Cardiac septum (tissue), 1 donor: ENCODE data around the gene ORAI2. TPM values are rescaled to one million over a fixed set of nuclear protein-coding genes. Genes with fewer than 3 reads are reported as not detected.
"Not testable (repeated sequence)": the region's sequence is repeated elsewhere in the genome, so short reads cannot be mapped to it uniquely, and the experiment has no call there.

Experiments
- DNase-seq: peaks from one replicate; pipeline ENCODE4 v3.0.0-alpha.2; 2020; ENCODE audit warnings: low spot score
- intact Hi-C: fragments of 100-400 bp; cut with DNase I; formaldehyde crosslinking; loops from one replicate; pipeline ENCODE4 v1.14.0; 2022
- long read RNA-seq: library from polyadenylated mRNA; unstranded; transcript quantifications from one replicate; pipeline ENCODE4 v2.0.0, GENCODE V29; 2021
- total RNA-seq: library from RNA; stranded (reverse); fragmentation: NEBNext Ultra II Directional; extraction: Animal tissue kit (Norgen Biotek cat#: 25700); gene quantifications from one replicate; pipeline ENCODE4 v1.2.1, GENCODE V29; 2021
- donor health status: DM: no; HTN: no; CAD: no.

Gene ORAI2
- 6.8 TPM for total RNA-seq
- long read RNA-seq, full-length matches to known transcripts = 10 of 19 reads
- long read RNA-seq, partial matches to known transcripts = 0 of 19 reads
- long read RNA-seq, other reads (novel, unspliced or antisense) = 9 of 19 reads

DNA sequence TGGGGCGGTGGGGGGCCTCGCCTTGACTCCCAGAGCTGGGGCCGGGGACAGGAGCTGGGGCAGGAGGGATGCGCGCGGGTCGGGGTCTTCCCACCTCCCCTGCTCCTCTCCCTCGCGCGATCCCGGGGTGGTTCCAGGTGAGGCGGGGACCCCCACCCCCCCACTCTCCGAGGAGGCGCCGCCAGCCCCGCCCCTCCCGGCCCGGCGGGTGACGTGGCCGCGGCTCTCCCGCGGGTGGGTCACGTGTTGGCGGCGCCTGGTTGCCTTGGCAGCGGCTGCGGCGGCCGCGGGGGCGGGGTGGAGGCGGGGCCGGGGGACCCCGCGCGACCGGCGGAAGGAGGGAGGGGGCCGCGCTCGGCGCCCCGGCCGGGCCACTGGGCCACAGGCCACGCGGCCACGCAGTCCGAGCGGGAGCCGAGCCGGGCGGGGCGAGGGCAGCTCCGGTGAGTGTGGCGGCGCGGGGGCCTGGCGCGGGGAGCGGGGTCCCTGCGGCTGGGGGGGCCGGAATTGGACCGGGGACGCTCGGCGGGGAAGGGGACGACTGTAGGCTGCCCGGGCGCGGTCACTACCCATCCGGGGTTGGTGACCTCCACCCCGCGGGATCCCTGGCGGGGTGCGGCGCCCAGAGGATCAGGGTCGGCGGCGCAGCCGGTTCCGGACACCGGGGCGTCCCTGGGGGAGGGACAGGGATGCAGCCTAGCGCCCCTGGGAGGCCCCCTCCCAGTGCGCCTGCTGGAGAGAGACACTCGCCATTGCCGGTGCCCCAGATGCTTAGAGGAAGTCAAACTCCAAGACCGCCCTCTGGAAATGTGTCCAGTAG lies at the start of gene ORAI2:
Gene ORAI2, plus strand, starts transcription at position 357 of the 820 bp plus-strand sequence. CDS start 5,382 bp downstream, outside the sequence.
- peak; percentile 95 for DNase-seq
- intact Hi-C loops = no loop called here

DNA sequence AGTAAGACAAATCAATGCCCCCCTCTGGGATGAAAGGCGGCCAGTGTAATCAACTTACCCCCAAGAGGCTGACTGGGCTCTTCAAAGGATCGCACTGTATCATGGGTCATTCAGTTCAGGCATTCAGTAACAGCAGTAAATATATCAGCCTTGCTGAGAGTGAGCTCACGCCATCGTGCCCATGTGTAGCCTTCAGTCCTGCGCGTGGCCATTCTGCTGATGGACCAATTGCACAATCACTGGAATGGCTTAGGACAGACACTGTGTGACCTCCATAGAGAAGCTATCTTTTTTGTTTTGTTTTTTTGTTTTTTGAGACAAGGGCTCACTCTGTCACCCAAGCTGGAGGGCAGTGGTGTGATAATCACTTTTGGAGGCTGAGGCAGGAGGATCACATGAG lies 46.3 kb upstream of the ORAI2 start:
- intact Hi-C loops = no loop called here
- DNase-seq = no peak

- no peak for DNase-seq
- intact Hi-C loops = loop anchor here (1.0 to 10.0 kb wide), 3 partner anchors 105 to 845 kb away; no protein-coding TSS in a partner anchor
These were observed 43.6 kb upstream of the ORAI2 start for GRCh38 chr7:102389810-102390209.

GRCh38 chr7:102390697-102391484 lies 42.5 kb upstream of the ORAI2 start:
- intact Hi-C loops = loop anchor here (1.0 to 10.0 kb wide), 3 partner anchors 106 to 846 kb away; no protein-coding TSS in a partner anchor
- peak; percentile 90 for DNase-seq

- intact Hi-C loops = loop anchor here (10.0 kb wide), 1 partner anchor 848 kb away; no protein-coding TSS in a partner anchor
- no peak for DNase-seq
These were observed 41.0 kb upstream of the ORAI2 start for GRCh38 chr7:102392330-102392729.

DNA sequence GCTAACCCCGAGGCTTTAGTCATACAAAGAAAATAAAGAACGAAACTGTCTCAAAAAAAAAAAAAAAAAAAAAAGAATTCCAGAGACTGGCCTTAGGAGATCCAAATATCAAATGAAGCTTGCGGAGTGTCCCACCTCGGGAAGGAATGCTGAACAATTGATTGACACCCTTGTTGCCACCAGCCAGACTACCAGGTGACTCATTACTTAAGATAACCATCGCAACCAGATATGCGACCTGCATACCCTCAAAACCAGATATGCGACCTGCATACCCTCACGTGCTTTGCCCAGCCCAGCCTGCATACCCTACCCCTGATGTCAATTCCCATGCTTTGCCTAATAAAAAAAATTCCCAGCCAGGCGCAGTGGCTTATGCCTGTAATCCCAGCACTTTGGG lies 39.9 kb upstream of the ORAI2 start:
- DNase-seq = no peak
- intact Hi-C loops = loop anchor here (10.0 kb wide), 1 partner anchor 849 kb away; no protein-coding TSS in a partner anchor

DNA sequence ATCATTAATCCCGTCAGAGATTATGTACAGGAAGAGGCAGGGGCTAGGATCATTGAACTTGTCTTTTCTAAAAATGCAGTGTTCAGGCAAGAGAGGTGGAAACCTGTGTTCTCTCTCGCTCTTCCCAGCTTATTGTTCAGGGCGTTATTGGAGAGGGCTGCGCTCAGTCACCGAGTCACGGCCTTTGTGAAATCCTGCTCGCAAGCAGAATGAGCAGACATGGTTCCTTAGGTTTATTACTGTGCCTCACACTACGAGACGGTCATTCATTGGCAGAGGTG lies 37.8 kb upstream of the ORAI2 start:
- intact Hi-C loops = loop anchor here (10.0 kb wide), 1 partner anchor 851 kb away; no protein-coding TSS in a partner anchor
- DNase-seq = no peak

DNA sequence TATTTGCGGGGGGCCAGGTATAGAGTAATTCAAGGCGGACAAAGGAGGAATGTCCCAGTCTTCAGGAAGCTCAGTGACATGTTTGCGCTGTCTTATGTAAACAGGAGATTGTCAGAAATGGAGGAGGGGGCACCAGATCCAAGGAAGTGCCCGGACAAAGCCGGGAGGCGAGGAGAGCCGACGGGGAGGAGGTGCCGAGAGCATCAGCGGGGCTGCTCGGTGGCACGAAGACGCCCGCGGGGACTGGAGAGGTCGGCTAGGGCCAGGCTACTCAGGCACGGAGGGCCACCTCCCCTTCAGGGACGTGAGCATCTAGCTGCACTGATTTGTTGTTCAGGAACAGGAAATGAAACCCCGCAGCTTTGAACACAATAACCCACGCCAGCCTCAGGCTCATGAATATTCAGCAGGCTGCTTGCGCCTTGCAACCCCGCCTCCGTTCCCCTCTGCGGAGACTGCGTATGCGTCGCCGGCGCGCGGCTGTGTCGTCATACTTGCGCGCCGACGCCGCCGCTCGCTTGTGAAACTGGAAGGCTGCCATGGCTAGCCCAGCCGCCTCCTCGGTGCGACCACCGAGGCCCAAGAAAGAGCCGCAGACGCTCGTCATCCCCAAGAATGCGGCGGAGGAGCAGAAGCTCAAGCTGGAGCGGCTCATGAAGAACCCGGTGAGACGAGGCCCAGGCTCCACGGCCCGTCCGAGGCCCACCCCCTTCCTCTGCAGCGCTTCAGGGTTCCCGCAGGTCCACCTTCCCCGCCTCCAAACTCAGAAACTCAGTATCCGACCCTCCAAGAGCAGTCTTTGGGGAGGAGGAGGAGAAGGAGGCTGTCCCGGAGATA lies 37.3 kb upstream of the ORAI2 start, which contains the start of gene PRKRIP1:
Gene PRKRIP1, plus strand, starts transcription at position 491 of the 837 bp plus-strand sequence. Its CDS starts 49 bp downstream, at position 540.
- intact Hi-C loops = loop anchor here (10.0 kb wide), 1 partner anchor 851 kb away; no protein-coding TSS in a partner anchor
- DNase-seq = peak; percentile 89

- no peak for DNase-seq
- intact Hi-C loops = loop anchor here (10.0 kb wide), 1 partner anchor 852 kb away; no protein-coding TSS in a partner anchor
These were observed 36.7 kb upstream of the ORAI2 start for GRCh38 chr7:102396710-102397019.

DNA sequence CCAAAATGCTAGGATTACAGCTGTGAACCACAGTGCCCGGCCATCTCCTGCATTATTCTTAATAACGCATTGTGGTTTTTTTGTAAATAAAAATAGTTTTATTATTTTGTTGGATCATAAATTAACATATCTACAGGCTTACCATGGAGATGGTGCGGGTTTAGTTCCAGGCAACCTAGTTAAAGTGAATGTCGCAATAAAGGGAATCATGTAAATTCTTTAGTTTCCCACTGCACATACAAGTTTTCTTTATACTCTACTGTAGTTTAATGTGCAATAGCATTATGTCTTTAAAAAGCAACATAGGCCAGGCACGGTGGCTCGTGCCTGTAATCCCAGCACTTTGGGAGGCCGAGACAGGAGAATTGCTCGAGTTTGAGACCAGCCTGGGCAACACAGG lies 34.8 kb upstream of the ORAI2 start:
- DNase-seq = no peak
- intact Hi-C loops = loop anchor here (10.0 kb wide), 1 partner anchor 854 kb away; no protein-coding TSS in a partner anchor

DNA sequence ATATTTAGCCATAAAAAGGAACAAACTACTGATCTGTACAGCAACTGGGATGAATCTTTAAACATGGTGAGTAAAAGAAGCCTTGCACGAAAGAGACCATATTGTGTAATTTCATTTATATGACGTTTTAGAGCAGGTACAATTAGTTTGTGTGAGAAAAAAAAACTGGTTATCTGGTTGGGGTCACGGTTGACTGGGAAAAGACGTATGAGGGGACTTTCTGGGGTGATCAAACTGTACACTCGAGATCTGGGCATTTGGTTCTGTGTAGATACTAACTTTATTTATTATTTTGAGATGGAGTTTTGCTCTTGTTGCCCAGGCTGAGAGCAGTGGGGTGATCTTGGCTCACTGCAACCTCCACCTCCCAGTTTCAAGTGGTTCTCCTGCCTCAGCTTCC lies 33.0 kb upstream of the ORAI2 start:
- DNase-seq = no peak
- intact Hi-C loops = no loop called here

DNA sequence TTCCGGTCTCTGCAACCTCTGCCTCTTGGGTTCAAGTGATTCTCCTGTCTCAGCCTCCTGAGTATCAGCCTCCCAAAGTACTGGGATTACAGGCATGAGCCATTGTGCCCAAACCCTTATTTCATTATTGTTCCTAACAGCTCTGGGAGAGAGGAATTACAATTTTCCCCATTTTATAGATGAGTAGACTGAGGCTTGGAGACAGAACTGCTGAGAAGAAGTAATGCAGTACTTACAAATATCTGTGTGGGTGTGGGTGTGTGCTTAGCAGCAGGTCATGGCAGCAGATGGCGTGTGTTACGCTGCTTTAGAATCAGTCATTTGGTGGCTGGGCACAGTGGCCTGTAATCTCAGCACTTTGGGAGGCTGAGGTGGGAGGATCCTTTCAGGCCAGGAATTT lies 29.8 kb upstream of the ORAI2 start:
- intact Hi-C loops = no loop called here
- no peak for DNase-seq

DNA sequence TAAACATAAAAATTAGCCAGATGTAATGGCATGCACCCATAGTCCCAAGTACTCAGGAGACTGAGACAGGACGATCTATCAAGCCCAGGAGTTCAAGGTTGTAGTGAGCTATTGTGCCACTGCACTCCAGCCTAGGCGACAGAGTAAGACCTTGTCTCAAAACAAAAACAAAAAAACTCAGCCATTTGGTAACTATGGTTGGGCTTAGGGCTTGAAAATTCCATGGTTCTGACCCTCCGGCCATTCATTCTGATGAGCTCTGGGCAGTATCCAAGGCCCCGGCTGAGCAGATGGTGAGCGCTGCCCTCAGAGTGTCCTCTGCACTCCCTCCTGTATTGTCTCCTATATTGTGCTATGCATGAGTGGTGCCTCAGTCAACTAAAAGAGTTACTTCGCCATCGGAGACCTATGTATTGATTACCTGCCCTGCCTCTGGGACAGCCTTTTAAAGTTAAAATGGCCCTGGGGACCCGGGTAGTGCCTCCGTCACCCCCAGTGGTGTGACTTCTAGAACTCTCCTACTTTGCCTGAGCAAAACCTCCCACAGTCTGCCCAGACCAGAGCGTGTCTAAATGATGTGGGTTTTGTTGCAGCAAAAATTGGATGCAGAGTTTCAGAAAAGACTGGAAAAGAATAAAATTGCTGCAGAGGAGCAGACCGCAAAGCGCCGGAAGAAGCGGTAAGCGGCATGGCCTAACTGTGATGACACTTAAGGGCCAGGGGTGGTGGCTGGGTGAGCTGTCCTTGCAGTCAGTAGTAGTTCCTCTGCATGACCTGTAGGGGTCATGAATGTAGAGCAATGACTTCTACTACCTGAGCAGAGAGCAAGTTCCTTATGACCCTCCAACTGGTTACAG lies 29.1 kb upstream of the ORAI2 start:
- DNase-seq = peak; percentile 77
- intact Hi-C loops = no loop called here

- intact Hi-C loops, DNase-seq: not testable (repeated sequence)
These were observed 28.6 kb upstream of the ORAI2 start for GRCh38 chr7:102404862-102405188.

GRCh38 chr7:102407910-102408309 lies 25.5 kb upstream of the ORAI2 start:
- intact Hi-C loops = no loop called here
- no peak for DNase-seq

GRCh38 chr7:102408530-102408929 lies 24.8 kb upstream of the ORAI2 start:
- DNase-seq, intact Hi-C loops: not testable (repeated sequence)

DNA sequence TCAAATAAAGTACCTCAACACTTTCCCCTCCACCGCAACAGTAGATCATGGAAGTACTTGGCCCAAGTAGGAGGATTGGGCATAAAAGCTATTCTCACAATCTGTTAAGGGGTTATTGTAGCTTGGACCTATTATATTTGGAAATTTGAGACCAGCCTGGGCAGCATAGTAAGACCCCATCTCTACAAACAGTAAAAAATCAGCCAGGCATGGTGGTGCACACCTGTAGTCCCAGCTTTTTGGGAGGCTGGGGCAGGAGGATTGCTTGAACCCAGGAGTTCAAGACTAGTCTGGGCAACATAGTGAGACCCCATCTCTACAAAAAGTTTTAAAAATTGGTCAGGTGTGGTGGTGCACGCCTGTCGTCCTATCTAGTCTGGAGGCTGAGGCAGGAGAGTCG lies 24.0 kb upstream of the ORAI2 start:
- DNase-seq = no peak
- intact Hi-C loops = no loop called here

GRCh38 chr7:102410123-102410522 lies 23.3 kb upstream of the ORAI2 start:
- DNase-seq = no peak
- intact Hi-C loops = loop anchor here (5.0 kb wide), 1 partner anchor 57 kb away; no protein-coding TSS in a partner anchor
